Type B pancreatic cell (in vitro differentiated cells): Measurements from ENCODE around the gene NFASC. TPM values are rescaled to one million over a fixed set of nuclear protein-coding genes. Genes with fewer than 3 reads are reported as not detected.

Experiments
- DNase-seq: peaks from one replicate; pipeline ENCODE4 v3.0.0; 2021; ENCODE audit warnings: mixed read lengths; ENCODE audit not compliant: unreplicated experiment; ENCODE audit errors: extremely low spot score
- H3K27ac Mint-ChIP-seq: 2 replicates; pipeline ENCODE4 v1.8.0; 2021; ENCODE audit warnings: mild to moderate bottlenecking, mixed read lengths
- H3K27me3 Mint-ChIP-seq: 2 replicates; pipeline ENCODE4 v1.8.0; 2021; ENCODE audit warnings: mixed read lengths
- H3K36me3 Mint-ChIP-seq: 2 replicates; pipeline ENCODE4 v1.8.0; 2021; ENCODE audit warnings: mixed read lengths
- H3K4me1 Mint-ChIP-seq: one replicate; pipeline ENCODE4 v1.8.0; 2021; ENCODE audit warnings: mixed read lengths; ENCODE audit not compliant: unreplicated experiment
- H3K4me3 Mint-ChIP-seq: 2 replicates; pipeline ENCODE4 v1.8.0; 2021; ENCODE audit warnings: mild to moderate bottlenecking, mixed read lengths
- H3K9me3 Mint-ChIP-seq: 2 replicates; pipeline ENCODE4 v1.8.0; 2021; ENCODE audit warnings: mixed read lengths
- CTCF ChIP-seq: fragments of 200-600 bp; sonication (generic); conservative IDR thresholded peaks from 2 replicates; pipeline ENCODE4 v1.5.0; 2021; ENCODE audit warnings: antibody characterized with exemption, mild to moderate bottlenecking
- total RNA-seq: library from RNA; stranded (reverse); gene quantifications from 2 replicates; pipeline ENCODE4 v1.2.1, GENCODE V29; 2021; ENCODE audit warnings: low replicate concordance

NFASC gene
- total RNA-seq, 1 donor from 2014 or later = 16.4 TPM

GRCh38 chr1:205018381-205018780 lies 147.7 kb downstream of the NFASC start:
- H3K27ac Mint-ChIP-seq = no peak overlapping the region
- H3K27me3 Mint-ChIP-seq = peaks cover 25% of the 10 kb centered on the region

GRCh38 chr1:205020466-205020865 lies 149.8 kb downstream of the NFASC start:
- no peak overlapping the region for H3K4me3 Mint-ChIP-seq
- H3K36me3 Mint-ChIP-seq = no peaks in the 10 kb centered on the region
- H3K27me3 Mint-ChIP-seq = peaks cover 28% of the 10 kb centered on the region
- no peak for DNase-seq
- H3K27ac Mint-ChIP-seq = no peak overlapping the region
- no peak for TF ChIP-seq CTCF
- H3K4me1 Mint-ChIP-seq = no peaks in the 10 kb centered on the region
- H3K9me3 Mint-ChIP-seq = no peaks in the 10 kb centered on the region

More at GRCh38 chr1:205018381-205018780, 147.7 kb downstream of the NFASC start:
- Mint-ChIP-seq H3K4me1 (peaks cover 15% of the 10 kb centered on the region), H3K36me3 (no peaks in the 10 kb centered on the region), H3K4me3 (no peak overlapping the region), H3K9me3 (no peaks in the 10 kb centered on the region)
- DNase-seq = no peak
- no peak for TF ChIP-seq CTCF

- Mint-ChIP-seq H3K27ac (no peak overlapping the region), H3K36me3 (no peaks in the 10 kb centered on the region), H3K4me1 (no peaks in the 10 kb centered on the region), H3K9me3 (no peaks in the 10 kb centered on the region), H3K27me3 (peaks cover 39% of the 10 kb centered on the region), H3K4me3 (no peak overlapping the region)
- DNase-seq = no peak
- no peak for TF ChIP-seq CTCF
Measured at GRCh38 chr1:205024679-205025078, 154.0 kb downstream of the NFASC start.

GRCh38 chr1:205025239-205025638 lies 154.6 kb downstream of the NFASC start:
- no peak for TF ChIP-seq CTCF
- H3K27me3 Mint-ChIP-seq = peaks cover 45% of the 10 kb centered on the region
- DNase-seq = no peak
- H3K4me1 Mint-ChIP-seq = peaks cover 5% of the 10 kb centered on the region
- H3K4me3 Mint-ChIP-seq = no peak overlapping the region
- H3K9me3 Mint-ChIP-seq = no peaks in the 10 kb centered on the region
- no peak overlapping the region for H3K27ac Mint-ChIP-seq
- no peaks in the 10 kb centered on the region for H3K36me3 Mint-ChIP-seq

- no peaks in the 10 kb centered on the region for H3K36me3 Mint-ChIP-seq
- no peak overlapping the region for H3K27ac Mint-ChIP-seq
- no peak for DNase-seq
- no peaks in the 10 kb centered on the region for H3K9me3 Mint-ChIP-seq
- H3K4me3 Mint-ChIP-seq = no peak overlapping the region
- TF ChIP-seq CTCF = no peak
- peaks cover 50% of the 10 kb centered on the region for H3K27me3 Mint-ChIP-seq
- peaks cover 11% of the 10 kb centered on the region for H3K4me1 Mint-ChIP-seq
Measured at GRCh38 chr1:205026181-205026580, 155.5 kb downstream of the NFASC start.

GRCh38 chr1:205028390-205028789 lies 157.7 kb downstream of the NFASC start:
- TF ChIP-seq CTCF = no peak
- H3K36me3 Mint-ChIP-seq = no peaks in the 10 kb centered on the region
- no peak for DNase-seq
- H3K4me3 Mint-ChIP-seq = no peak overlapping the region
- no peaks in the 10 kb centered on the region for H3K9me3 Mint-ChIP-seq
- H3K27me3 Mint-ChIP-seq = peaks cover 63% of the 10 kb centered on the region
- H3K4me1 Mint-ChIP-seq = peaks cover 16% of the 10 kb centered on the region
- H3K27ac Mint-ChIP-seq = no peak overlapping the region
